ENCODE measurements around the gene LSM7.

GRCh38 chr19:2320939-2321338 is 7.4 kb downstream of the LSM7 start:
- TF ChIP-seq CTCF (IDR thresholded peaks at IDR 0.05) (no peak), POLR2A (IDR thresholded peaks at IDR 0.05) (no peak)
